ENCODE results near the gene SH3TC1.

GRCh38 chr4:8259743-8260430, 60.8 kb downstream of the SH3TC1 start:
- TF ChIP-seq FOXM1 (IDR thresholded peaks at IDR 0.05; ENCODE audit: low read depth, low read length) (no peak), KDM1A (IDR thresholded peaks at IDR 0.05; ENCODE audit: borderline replicate concordance) (no peak), YBX1 (IDR thresholded peaks at IDR 0.05) (no peak), HCFC1 (IDR thresholded peaks at IDR 0.05; ENCODE audit: low read length) (no peak), POLR2AphosphoS5 (IDR thresholded peaks at IDR 0.05; ENCODE audit: low read length) (no peak), CEBPB (IDR thresholded peaks at IDR 0.05; ENCODE audit: borderline replicate concordance in 1 of 2, low read depth in 2 of 2, low read length in 2 of 2) (no peak), NR2C1 (IDR thresholded peaks at IDR 0.05) (no peak), EP300 (IDR thresholded peaks at IDR 0.05; ENCODE audit: borderline replicate concordance in 1 of 2, control insufficient read depth in 1 of 2, low read depth in 2 of 2, low read length in 2 of 2) (no peak), FOS (IDR thresholded peaks at IDR 0.05; ENCODE audit: borderline replicate concordance, extremely low read depth, insufficient read length) (no peak), ETV6 (conservative IDR thresholded peaks at IDR 0.05 in 1 of 2, IDR thresholded peaks at IDR 0.05 in 1 of 2; ENCODE audit: borderline replicate concordance in 1 of 2, low read depth in 1 of 2) (no peak)

Data from GM12878 (cell line).